Skeletal muscle satellite cell (primary cell): ENCODE measurements around the gene WFDC12. TPM values are rescaled to one million over a fixed set of nuclear protein-coding genes. Genes with fewer than 3 reads are reported as not detected.
"Not testable (repeated sequence)": the region's sequence is repeated elsewhere in the genome, so short reads cannot be mapped to it uniquely, and the experiment has no call there.

Experiments
- H3K27me3 ChIP-seq: 2 replicates; pipeline ENCODE4 v1.7.0; 2013; ENCODE audit warnings: low read length; ENCODE audit not compliant: control insufficient read depth, insufficient read depth
- H3K36me3 ChIP-seq: 2 replicates; pipeline ENCODE4 v1.7.0; 2013; ENCODE audit warnings: mild to moderate bottlenecking, control low read depth, low read length; ENCODE audit not compliant: insufficient read depth
- H3K4me1 ChIP-seq: 2 replicates; pipeline ENCODE4 v1.7.0; 2013; ENCODE audit warnings: low read length; ENCODE audit not compliant: control insufficient read depth, insufficient read depth
- H3K4me2 ChIP-seq: 2 replicates; pipeline ENCODE4 v1.7.0; 2013; ENCODE audit warnings: mild to moderate bottlenecking, low read length
- H3K4me3 ChIP-seq: 2 replicates; pipeline ENCODE4 v1.7.0; 2013; ENCODE audit warnings: low read length
- H3K9ac ChIP-seq: 2 replicates; pipeline ENCODE4 v1.7.0; 2013; ENCODE audit warnings: mild to moderate bottlenecking, low read depth, low read length, moderate library complexity
- H3K9me3 ChIP-seq: replicated peaks from 2 replicates; pipeline ENCODE4 v1.7.0; 2013; ENCODE audit warnings: mild to moderate bottlenecking, control low read depth, low read length
- total RNA-seq: library from RNA; depleted of rRNA; stranded (reverse); fragments of >200 nt; gene quantifications from 2 replicates; pipeline ENCODE4 v1.2.3, GENCODE V29; 2012; rRNA removed

WFDC12 gene, protein sequence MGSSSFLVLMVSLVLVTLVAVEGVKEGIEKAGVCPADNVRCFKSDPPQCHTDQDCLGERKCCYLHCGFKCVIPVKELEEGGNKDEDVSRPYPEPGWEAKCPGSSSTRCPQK
- not detected in 2 replicates for total RNA-seq

DNA sequence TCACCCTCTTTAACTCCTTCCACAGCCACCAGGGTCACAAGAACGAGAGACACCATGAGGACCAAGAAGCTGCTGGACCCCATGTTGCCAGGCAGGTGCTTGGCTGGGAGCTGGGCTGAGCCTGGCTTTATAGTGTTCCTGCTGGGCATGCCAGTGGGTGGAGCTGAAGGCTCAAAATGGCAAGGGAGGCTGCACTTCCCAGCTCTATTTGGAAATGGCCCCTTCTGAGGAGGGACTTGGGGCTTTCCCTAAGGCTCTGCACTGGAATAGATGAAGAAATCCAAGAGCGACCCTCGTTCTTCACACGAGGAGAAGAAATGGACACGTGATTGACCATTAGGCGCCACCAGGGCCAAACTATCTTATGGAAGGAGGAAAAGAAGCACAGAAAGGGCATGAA is at the start of gene WFDC12:
Gene WFDC12 (minus strand): TSS at position 101 of the 400 bp plus-strand sequence. CDS start 18 bp downstream, at position 83.
- Histone ChIP-seq H3K4me1 (no peaks in the 10 kb centered on the region), H3K36me3 (no peaks in the 10 kb centered on the region), H3K4me3 (no peak within 1 kb of the TSS), H3K9ac (no peak within 1 kb of the TSS), H3K27me3 (peaks cover 78% of the 10 kb centered on the region), H3K9me3 (no peaks in the 10 kb centered on the region), H3K4me2 (no peak within 1 kb of the TSS)

DNA sequence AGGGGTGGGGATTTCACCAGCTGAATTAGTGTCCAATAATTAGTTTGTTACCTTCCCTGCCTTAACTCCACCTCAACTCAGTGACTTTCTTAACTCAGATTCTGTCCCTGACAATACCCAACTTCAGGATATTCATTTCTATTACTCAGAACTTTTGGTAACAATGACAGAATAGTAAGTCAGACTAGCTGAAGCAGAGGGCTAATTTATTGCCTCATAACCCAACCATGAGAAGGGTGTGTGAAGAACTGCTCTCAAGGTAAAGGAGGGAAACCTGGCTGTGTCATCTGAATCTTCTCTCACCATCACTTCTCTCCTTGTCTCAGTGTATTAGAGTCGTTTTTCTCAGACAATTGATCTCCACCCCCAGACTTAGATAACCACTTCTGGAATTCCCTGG is 49.3 kb upstream of the WFDC12 start:
- Histone ChIP-seq H3K36me3 (no peaks in the 10 kb centered on the region), H3K27me3 (peaks cover 41% of the 10 kb centered on the region), H3K9me3 (no peaks in the 10 kb centered on the region), H3K9ac (no peak overlapping the region), H3K4me1 (no peaks in the 10 kb centered on the region), H3K4me3 (no peak overlapping the region), H3K4me2 (no peak overlapping the region)

DNA sequence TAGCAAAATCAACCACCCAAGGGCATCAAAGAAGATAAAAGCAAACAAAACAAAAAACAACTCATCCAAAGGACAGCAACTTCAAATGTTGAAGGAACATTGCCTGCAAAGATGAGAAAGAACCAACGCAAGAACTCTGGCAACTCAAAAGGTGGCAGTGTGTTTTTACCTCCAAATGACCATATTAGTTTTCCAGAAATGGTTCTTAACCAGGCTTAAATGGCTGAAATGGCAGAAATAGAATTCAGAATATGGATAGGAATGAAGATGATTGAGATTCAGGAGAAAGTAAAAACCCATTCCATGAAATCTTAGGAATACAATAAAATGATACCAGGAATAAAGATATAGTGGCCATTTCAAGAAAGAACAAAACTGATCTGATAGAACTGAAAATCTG is 40.6 kb upstream of the WFDC12 start:
- H3K4me1 ChIP-seq, result no peaks in the 10 kb centered on the region
- H3K4me2 ChIP-seq, result no peak overlapping the region
- H3K4me3 ChIP-seq, result no peak overlapping the region
- no peaks in the 10 kb centered on the region for H3K36me3 ChIP-seq
- H3K27me3 ChIP-seq, result peaks cover 14% of the 10 kb centered on the region
- H3K9ac ChIP-seq, result no peak overlapping the region
- no peaks in the 10 kb centered on the region for H3K9me3 ChIP-seq

DNA sequence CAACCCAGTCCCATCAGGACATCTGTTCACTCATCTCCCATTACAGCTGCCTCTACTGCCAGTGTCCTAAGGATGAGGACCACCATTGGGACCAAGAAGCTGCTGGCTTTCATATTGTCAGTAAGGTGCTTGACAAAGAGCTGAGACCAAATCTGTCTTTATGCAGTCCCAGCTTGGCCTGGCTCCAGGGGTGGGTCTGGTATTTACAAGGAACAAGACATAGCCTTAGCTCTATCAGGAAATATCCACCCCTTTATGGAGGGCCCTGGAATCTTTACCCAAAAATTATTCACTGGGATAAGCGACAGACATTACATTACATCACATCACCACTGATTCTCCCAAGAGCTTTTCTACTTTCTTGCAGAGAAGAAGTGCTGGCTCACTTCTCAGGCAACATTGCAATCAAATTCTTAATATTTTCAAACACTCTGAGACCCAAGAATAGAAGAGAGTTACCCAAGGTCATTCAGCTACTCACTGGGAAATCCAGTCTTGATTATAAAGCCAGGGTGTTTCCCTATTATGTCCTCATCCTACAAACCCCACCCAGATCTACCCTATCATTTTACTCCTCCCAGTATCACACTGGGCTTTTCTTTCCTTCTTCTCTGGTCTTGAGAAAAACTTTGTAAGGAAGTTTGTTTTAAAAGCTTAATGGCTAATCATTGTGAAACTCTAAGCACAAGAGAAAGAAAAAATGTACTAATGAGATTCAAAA is 39.0 kb upstream of the WFDC12 start:
- no peaks in the 10 kb centered on the region for H3K4me1 ChIP-seq
- H3K4me2 ChIP-seq, result no peak overlapping the region
- H3K9ac ChIP-seq, result no peak overlapping the region
- no peaks in the 10 kb centered on the region for H3K36me3 ChIP-seq
- peaks cover 22% of the 10 kb centered on the region for H3K27me3 ChIP-seq
- H3K4me3 ChIP-seq, result no peak overlapping the region
- no peaks in the 10 kb centered on the region for H3K9me3 ChIP-seq

DNA sequence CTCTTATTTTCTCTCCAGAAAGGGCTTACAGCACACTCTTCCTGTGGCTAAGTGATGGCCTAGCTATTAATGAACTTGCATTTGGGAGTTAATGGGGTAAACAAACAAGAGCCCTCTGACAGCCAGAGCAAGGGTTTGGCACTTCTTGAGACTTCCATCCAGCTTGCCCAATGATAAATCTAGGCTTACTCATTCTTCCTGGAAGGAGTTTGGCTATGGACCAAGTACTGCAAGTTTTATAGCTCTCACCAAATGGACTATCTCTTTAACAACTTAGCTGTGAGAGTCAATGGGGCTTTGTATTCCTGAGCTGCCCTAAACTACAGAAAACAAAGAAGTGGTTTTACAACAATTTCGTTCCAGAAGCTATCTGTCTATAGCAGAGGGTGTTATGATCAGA is 33.7 kb upstream of the WFDC12 start:
- H3K9ac ChIP-seq, result no peak overlapping the region

DNA sequence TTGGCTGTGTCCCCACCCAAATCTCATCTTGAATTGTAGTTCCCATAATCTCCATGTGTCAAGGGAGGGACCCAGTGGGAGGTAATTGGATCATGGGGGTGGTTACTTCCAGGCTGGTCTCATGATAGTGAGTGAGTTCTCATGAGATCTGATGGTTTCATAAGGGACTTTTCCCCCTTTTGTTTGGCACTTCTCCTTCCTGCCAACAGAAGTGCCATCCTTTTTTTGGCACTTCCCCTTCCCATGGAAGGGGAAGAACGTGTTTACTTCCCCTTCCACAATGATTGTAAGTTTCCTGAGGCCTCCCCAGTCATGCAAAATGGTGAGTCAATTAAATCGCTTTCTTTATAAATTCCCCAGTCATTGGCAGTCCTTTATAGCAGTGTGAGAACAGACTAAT is 32.4 kb upstream of the WFDC12 start:
- H3K36me3 ChIP-seq, result no peaks in the 10 kb centered on the region
- no peaks in the 10 kb centered on the region for H3K9me3 ChIP-seq
- no peak overlapping the region for H3K9ac ChIP-seq
- no peak overlapping the region for H3K4me3 ChIP-seq
- H3K27me3 ChIP-seq, result peaks cover 48% of the 10 kb centered on the region
- no peak overlapping the region for H3K4me2 ChIP-seq
- no peaks in the 10 kb centered on the region for H3K4me1 ChIP-seq

More for the DNA sequence above, 33.7 kb upstream of the WFDC12 start:
- no peaks in the 10 kb centered on the region for H3K4me1 ChIP-seq
- no peak overlapping the region for H3K4me2 ChIP-seq
- peaks cover 36% of the 10 kb centered on the region for H3K27me3 ChIP-seq
- no peak overlapping the region for H3K4me3 ChIP-seq
- no peaks in the 10 kb centered on the region for H3K36me3 ChIP-seq
- H3K9me3 ChIP-seq, result no peaks in the 10 kb centered on the region

DNA sequence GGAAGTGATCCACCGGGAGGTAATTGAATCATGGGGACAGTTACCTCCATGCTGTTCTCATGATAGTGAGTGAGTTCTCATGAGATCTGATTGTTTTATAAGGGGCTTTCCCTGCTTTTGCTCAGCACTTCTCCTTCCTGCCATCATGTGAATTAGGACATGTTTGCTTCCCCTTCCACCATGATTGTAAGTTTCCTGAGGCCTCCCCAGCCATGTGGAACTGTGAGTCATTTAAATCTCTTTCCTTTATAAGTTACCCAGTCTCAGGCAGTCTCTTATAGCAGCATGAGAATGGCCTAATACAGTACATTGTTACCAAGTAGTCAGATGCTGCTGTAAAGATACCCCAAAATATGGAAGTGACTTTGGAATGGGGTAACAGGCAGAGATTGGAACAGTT is 30.5 kb upstream of the WFDC12 start:
- H3K4me1 ChIP-seq, result not testable (repeated sequence)
- peaks cover 66% of the 10 kb centered on the region for H3K27me3 ChIP-seq

DNA sequence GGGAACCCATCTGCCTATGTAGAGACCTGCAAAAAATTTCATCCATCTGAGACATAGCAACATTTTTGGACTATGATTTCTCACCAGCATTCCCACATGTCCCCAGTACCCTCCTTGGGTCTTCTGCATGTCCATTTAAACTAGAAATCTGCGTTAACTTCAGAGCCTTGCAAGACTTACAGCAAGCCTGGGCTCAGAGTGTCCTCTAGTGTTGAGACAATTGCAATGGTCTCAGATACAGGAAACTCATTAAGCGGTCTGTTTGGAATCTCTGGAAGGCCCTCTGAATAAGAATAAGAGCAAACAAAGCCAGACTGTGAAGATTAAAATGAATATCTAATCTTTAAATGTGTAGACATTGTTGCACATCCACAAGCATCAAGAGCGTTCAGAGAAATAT is 29.9 kb upstream of the WFDC12 start:
- no peak overlapping the region for H3K4me3 ChIP-seq
- H3K9ac ChIP-seq, result no peak overlapping the region
- H3K4me2 ChIP-seq, result no peak overlapping the region
- H3K36me3 ChIP-seq, result no peaks in the 10 kb centered on the region
- H3K27me3 ChIP-seq, result peaks cover 70% of the 10 kb centered on the region
- H3K4me1 ChIP-seq, result no peaks in the 10 kb centered on the region
- no peaks in the 10 kb centered on the region for H3K9me3 ChIP-seq

More for the DNA sequence above, 30.5 kb upstream of the WFDC12 start:
- H3K9me3 ChIP-seq, H3K4me2 ChIP-seq, H3K9ac ChIP-seq, H3K4me3 ChIP-seq, H3K36me3 ChIP-seq: not testable (repeated sequence)

DNA sequence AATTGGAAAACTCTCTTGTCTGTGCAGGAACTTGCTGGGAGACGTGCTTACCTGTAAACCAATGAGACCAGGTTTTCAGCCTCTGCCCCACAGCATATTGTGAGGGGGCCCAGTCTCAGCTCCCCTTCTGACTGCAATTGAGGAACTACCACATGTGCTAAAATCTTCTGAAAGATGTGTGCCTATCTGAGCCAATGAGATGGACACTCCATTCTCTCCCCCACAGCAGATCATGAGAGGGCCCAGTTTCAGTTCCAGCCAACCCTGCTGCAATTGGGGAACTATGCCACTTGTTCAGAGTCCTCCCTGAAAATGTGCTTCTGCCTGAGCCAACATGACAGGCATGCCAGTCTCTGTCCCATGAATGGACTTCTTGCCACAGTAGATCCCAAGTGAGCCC is 29.5 kb upstream of the WFDC12 start:
- no peaks in the 10 kb centered on the region for H3K9me3 ChIP-seq
- no peak overlapping the region for H3K4me2 ChIP-seq
- no peaks in the 10 kb centered on the region for H3K36me3 ChIP-seq
- H3K4me3 ChIP-seq, result no peak overlapping the region
- H3K27me3 ChIP-seq, result peaks cover 72% of the 10 kb centered on the region
- H3K9ac ChIP-seq, result no peak overlapping the region
- H3K4me1 ChIP-seq, result no peaks in the 10 kb centered on the region

DNA sequence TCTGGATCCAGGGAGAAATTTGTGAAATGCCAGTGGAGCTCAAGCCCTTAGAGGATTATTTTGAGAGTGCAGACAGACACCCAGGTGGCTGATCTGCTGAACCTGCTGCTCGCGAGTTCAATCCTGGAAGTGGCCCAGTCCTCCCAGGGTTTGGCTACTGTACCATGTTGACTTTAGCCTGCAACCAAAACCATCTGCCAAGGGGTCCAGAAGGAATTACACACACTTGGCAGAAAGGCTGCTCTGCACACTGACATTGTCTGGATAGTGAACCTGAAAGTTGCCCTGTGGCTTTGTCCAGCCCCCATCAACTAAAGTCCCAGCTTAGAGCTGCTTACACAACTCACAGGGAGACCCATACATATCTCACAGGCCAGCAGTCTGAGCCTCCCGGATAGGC is 28.9 kb upstream of the WFDC12 start:
- Histone ChIP-seq H3K4me2 (no peak overlapping the region), H3K36me3 (no peaks in the 10 kb centered on the region), H3K4me1 (no peaks in the 10 kb centered on the region), H3K9ac (no peak overlapping the region), H3K27me3 (peaks cover 71% of the 10 kb centered on the region), H3K9me3 (no peaks in the 10 kb centered on the region), H3K4me3 (no peak overlapping the region)

DNA sequence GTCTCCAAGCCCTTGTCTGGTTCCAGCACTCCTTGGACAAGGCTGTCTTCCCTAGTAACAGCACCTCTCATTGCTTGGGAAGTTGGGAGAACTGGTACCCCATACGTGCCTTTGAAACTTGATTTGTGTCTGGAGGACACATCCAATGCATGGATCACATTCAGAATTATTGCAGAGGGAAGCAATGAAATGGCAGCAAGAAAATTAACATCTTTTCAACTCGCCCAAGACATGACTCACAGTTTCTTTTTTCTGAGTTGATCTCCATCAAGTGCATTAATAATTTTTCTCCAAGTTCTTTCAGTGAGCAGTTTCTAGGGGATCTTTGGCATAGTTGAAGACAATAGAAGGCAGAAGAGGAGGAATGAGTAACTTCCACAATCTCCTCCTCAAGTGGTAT is 28.1 kb upstream of the WFDC12 start:
- Histone ChIP-seq H3K27me3 (peaks cover 66% of the 10 kb centered on the region), H3K36me3 (no peaks in the 10 kb centered on the region), H3K4me2 (no peak overlapping the region), H3K9ac (no peak overlapping the region), H3K4me1 (no peaks in the 10 kb centered on the region), H3K9me3 (no peaks in the 10 kb centered on the region), H3K4me3 (no peak overlapping the region)

DNA sequence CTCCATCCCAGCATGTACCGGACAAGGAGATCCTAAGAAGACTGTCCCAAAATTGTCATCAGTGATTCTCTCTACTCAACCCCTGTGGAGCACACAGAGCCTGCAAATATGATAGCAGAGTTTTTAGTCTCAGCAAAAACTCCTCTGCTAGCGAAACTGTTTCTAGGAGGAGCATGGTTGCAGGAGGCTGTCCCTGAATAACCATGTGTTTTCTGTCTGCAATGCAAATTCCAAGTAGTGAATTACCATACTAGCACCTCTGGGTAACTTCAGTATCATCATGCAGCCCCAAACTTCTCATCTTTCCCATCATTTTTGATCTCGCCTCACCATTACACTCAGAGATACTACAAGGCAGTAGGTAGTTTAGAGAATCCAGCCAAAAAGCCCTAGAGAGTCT is 24.8 kb upstream of the WFDC12 start:
- no peak overlapping the region for H3K4me2 ChIP-seq

More for the DNA sequence above, 24.8 kb upstream of the WFDC12 start:
- Histone ChIP-seq H3K4me1 (no peaks in the 10 kb centered on the region), H3K9ac (no peak overlapping the region), H3K9me3 (no peaks in the 10 kb centered on the region), H3K36me3 (no peaks in the 10 kb centered on the region), H3K27me3 (peaks cover 84% of the 10 kb centered on the region), H3K4me3 (no peak overlapping the region)
